HepG2 (cell line): ENCODE results near the gene PODN. TPM values are rescaled to one million over a fixed set of nuclear protein-coding genes. Genes with fewer than 3 reads are reported as not detected.

Source experiments
- FOXC1 ChIP-seq: sonication (generic); formaldehyde crosslinking; IDR thresholded peaks from 2 replicates; pipeline ENCODE4 v1.8.0; 2022; ENCODE audit warnings: mild to moderate bottlenecking, missing genetic modification reagents, borderline replicate concordance
- GTF2F1 ChIP-seq: fragments of 150-350 bp; IDR thresholded peaks from 2 replicates; pipeline ENCODE4 v1.6.1; 2014; ENCODE audit warnings: low read length
- HDAC1 ChIP-seq: sonication (generic); formaldehyde crosslinking; IDR thresholded peaks from 2 replicates; pipeline ENCODE4 v1.5.1; 2020; ENCODE audit warnings: mild to moderate bottlenecking, missing genetic modification reagents
- KLF11 ChIP-seq: IDR thresholded peaks from 2 replicates; pipeline ENCODE4 v1.6.1; 2016; ENCODE audit warnings: missing compliant biosample characterization
- KMT2A ChIP-seq: sonication (generic); formaldehyde crosslinking; IDR thresholded peaks from 2 replicates; pipeline ENCODE4 v1.4.0; 2020; ENCODE audit warnings: missing genetic modification reagents
- MAF1 ChIP-seq: sonication (generic); formaldehyde crosslinking; IDR thresholded peaks from 2 replicates; pipeline ENCODE4 v1.5.0; 2020; ENCODE audit warnings: missing genetic modification reagents, borderline replicate concordance
- MTA3 ChIP-seq: sonication (generic); formaldehyde crosslinking; IDR thresholded peaks from 2 replicates; pipeline ENCODE4 v1.4.0; 2020; ENCODE audit warnings: missing genetic modification reagents
- PCBP1 ChIP-seq: fragments of 200-400 bp; formaldehyde crosslinking; IDR thresholded peaks from 2 replicates; pipeline ENCODE4 v1.6.1; 2017; ENCODE audit warnings: mild to moderate bottlenecking, low read depth, low read length, borderline replicate concordance
- PCBP2 ChIP-seq: fragments of 200-400 bp; formaldehyde crosslinking; optimal IDR thresholded peaks from 2 replicates; pipeline ENCODE3; 2018; ENCODE audit warnings: low read length, low read depth; ENCODE audit not compliant: poor library complexity, severe bottlenecking
- RELA ChIP-seq: sonication (generic); formaldehyde crosslinking; IDR thresholded peaks from 2 replicates; pipeline ENCODE4 v1.4.0; 2020; ENCODE audit warnings: missing genetic modification reagents
- RFXANK ChIP-seq: IDR thresholded peaks from 2 replicates; pipeline ENCODE4 v1.6.1; 2016
- RXRB ChIP-seq: IDR thresholded peaks from 2 replicates; pipeline ENCODE4 v1.6.1; 2016; ENCODE audit warnings: borderline replicate concordance, missing genetic modification reagents, missing compliant biosample characterization
- ZC3H4 ChIP-seq: sonication (generic); formaldehyde crosslinking; IDR thresholded peaks from 2 replicates; pipeline ENCODE4 v1.4.0; 2020; ENCODE audit warnings: missing genetic modification reagents, borderline replicate concordance
- ZMYM2 ChIP-seq: sonication (generic); formaldehyde crosslinking; IDR thresholded peaks from 2 replicates; pipeline ENCODE4 v1.8.0; 2022; ENCODE audit warnings: mild to moderate bottlenecking, missing genetic modification reagents
- ZNF282 ChIP-seq: fragments of 450-650 bp; IDR thresholded peaks from 2 replicates; pipeline ENCODE4 v1.6.1; 2018; ENCODE audit not compliant: partially characterized antibody
- ZNF292 ChIP-seq: sonication (generic); formaldehyde crosslinking; IDR thresholded peaks from 2 replicates; pipeline ENCODE4 v1.8.1; 2022; ENCODE audit warnings: mild to moderate bottlenecking, low read depth, missing genetic modification reagents, borderline replicate concordance
- ZNF331 ChIP-seq: sonication (generic); formaldehyde crosslinking; IDR thresholded peaks from 2 replicates; pipeline ENCODE4 v1.4.0; 2020; ENCODE audit warnings: missing genetic modification reagents
- ZNF547 ChIP-seq: sonication (generic); formaldehyde crosslinking; IDR thresholded peaks from 2 replicates; pipeline ENCODE4 v1.5.1; 2020; ENCODE audit warnings: mild to moderate bottlenecking, missing genetic modification reagents
- ZNF570 ChIP-seq: sonication (generic); formaldehyde crosslinking; IDR thresholded peaks from 2 replicates; pipeline ENCODE4 v1.4.0; 2020; ENCODE audit warnings: mild to moderate bottlenecking, missing genetic modification reagents, borderline replicate concordance
- ZNF607 ChIP-seq: sonication (generic); formaldehyde crosslinking; IDR thresholded peaks from 2 replicates; pipeline ENCODE4 v1.5.1; 2020; ENCODE audit warnings: missing genetic modification reagents, mild to moderate bottlenecking, borderline replicate concordance
- ZNF781 ChIP-seq: sonication (generic); formaldehyde crosslinking; IDR thresholded peaks from 2 replicates; pipeline ENCODE4 v1.5.1; 2020; ENCODE audit warnings: borderline replicate concordance, mild to moderate bottlenecking, missing genetic modification reagents; ENCODE audit errors: not compliant biosample characterization
- polyA plus RNA-seq, 8 experiments: library from polyadenylated mRNA; depleted of rRNA in 3 of 8; stranded (reverse) in 7 of 8; unstranded in 1 of 8; fragments of >200 nt; fragmentation: Illumina TruSeq in 4 of 8; extraction: Trizol in 4 of 8; gene quantifications; 2 replicates each; pipeline versions ENCODE4 v1.2.1 to v1.2.3, GENCODE V29; 2011 to 2016; ENCODE audit warnings: low read depth in 4 of 8, missing spikeins in 1 of 8, mixed read lengths in 1 of 8; ENCODE audit not compliant: insufficient read depth in 1 of 8
- total RNA-seq, 5 experiments: library from RNA; depleted of rRNA; stranded (reverse); fragments of >200 nt; fragmentation: Illumina TruSeq; extraction: Trizol; gene quantifications; 2 replicates each; pipeline ENCODE4 v1.2.3, GENCODE V29; 2016; ENCODE audit warnings: low read depth in 1 of 5
- TF ChIP-seq, protein P1 (sequence below): sonication (generic); formaldehyde crosslinking; IDR thresholded peaks from 2 replicates; pipeline ENCODE4 v1.5.1; 2020; ENCODE audit warnings: missing genetic modification reagents, mild to moderate bottlenecking, borderline replicate concordance
- TF ChIP-seq, protein P2 (sequence below): sonication (generic); formaldehyde crosslinking; IDR thresholded peaks from 2 replicates; pipeline ENCODE4 v1.4.0; 2020; ENCODE audit warnings: missing genetic modification reagents
- TF ChIP-seq, protein P3 (sequence below): sonication (generic); formaldehyde crosslinking; IDR thresholded peaks from 2 replicates; pipeline ENCODE4 v1.4.0; 2020; ENCODE audit warnings: missing genetic modification reagents
- TF ChIP-seq, protein P4 (sequence below), 2 experiments: fragments of 450-650 bp in 1 of 2; sonication (generic) in 1 of 2; formaldehyde crosslinking; IDR thresholded peaks; 2 replicates each; pipeline versions ENCODE4 v1.5.0 to v1.8.0; 2020 to 2022; ENCODE audit warnings: mild to moderate bottlenecking in 1 of 2, missing genetic modification reagents in 1 of 2

The PODN gene
- total and polyA plus RNA-seq, 2 of the 13 experiments (the other 11 are each of a cell fraction or from before 2014, with no cell fraction given) = 0.13 TPM; not detected in 1

DNA sequence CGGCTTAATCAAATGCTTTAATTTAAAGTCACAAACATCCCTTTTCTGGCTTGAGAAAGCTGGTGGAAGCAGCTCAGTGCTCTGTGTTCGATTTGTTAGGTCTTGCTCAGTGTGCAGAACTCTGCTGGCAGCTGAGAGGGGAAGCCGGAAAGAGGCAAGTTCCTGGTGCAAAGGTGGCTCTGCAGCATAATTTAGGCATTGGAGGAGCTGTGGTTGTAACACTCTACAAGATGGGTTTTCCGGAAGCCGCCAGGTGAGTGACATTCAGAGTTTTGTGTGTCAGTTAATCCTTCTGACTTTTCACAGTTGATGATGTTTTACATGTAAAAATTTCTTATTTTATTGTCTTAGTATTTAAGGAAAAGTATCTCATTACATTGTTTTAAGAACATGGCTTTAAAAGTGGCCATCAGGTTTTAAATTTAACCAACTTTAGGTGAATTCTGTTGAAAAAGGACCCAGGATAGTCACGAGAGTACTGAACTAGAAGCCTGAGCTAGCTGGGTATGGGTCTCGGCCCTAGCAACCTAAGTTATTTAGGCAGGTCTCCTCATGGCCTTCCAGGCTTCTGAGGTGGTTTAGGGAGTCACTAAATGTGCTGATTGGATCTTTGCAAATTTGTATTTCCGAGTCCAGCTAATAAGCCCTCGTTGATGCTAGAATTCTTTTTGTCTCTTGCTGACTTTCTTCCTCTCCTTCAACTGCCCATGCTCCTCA, 47.1 kb upstream of the PODN start (continued):
- no peak for TF ChIP-seq FOXC1 (CRISPR knock-in tag)
- TF ChIP-seq ZNF547 (CRISPR knock-in tag) = no peak
- no peak for TF ChIP-seq PCBP2
- TF ChIP-seq, protein P1, sequence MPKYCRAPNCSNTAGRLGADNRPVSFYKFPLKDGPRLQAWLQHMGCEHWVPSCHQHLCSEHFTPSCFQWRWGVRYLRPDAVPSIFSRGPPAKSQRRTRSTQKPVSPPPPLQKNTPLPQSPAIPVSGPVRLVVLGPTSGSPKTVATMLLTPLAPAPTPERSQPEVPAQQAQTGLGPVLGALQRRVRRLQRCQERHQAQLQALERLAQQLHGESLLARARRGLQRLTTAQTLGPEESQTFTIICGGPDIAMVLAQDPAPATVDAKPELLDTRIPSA (CRISPR knock-in tag) = no peak
- TF ChIP-seq ZC3H4 = no peak
- TF ChIP-seq, protein P2, sequence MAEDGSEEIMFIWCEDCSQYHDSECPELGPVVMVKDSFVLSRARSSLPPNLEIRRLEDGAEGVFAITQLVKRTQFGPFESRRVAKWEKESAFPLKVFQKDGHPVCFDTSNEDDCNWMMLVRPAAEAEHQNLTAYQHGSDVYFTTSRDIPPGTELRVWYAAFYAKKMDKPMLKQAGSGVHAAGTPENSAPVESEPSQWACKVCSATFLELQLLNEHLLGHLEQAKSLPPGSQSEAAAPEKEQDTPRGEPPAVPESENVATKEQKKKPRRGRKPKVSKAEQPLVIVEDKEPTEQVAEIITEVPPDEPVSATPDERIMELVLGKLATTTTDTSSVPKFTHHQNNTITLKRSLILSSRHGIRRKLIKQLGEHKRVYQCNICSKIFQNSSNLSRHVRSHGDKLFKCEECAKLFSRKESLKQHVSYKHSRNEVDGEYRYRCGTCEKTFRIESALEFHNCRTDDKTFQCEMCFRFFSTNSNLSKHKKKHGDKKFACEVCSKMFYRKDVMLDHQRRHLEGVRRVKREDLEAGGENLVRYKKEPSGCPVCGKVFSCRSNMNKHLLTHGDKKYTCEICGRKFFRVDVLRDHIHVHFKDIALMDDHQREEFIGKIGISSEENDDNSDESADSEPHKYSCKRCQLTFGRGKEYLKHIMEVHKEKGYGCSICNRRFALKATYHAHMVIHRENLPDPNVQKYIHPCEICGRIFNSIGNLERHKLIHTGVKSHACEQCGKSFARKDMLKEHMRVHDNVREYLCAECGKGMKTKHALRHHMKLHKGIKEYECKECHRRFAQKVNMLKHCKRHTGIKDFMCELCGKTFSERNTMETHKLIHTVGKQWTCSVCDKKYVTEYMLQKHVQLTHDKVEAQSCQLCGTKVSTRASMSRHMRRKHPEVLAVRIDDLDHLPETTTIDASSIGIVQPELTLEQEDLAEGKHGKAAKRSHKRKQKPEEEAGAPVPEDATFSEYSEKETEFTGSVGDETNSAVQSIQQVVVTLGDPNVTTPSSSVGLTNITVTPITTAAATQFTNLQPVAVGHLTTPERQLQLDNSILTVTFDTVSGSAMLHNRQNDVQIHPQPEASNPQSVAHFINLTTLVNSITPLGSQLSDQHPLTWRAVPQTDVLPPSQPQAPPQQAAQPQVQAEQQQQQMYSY (CRISPR knock-in tag) = no peak
- peak; percentile 83; the same call in 1 of the 2 replicates for TF ChIP-seq KLF11
- TF ChIP-seq ZNF282 = no peak
- no peak for TF ChIP-seq ZNF607 (CRISPR knock-in tag)
- TF ChIP-seq, protein P3, sequence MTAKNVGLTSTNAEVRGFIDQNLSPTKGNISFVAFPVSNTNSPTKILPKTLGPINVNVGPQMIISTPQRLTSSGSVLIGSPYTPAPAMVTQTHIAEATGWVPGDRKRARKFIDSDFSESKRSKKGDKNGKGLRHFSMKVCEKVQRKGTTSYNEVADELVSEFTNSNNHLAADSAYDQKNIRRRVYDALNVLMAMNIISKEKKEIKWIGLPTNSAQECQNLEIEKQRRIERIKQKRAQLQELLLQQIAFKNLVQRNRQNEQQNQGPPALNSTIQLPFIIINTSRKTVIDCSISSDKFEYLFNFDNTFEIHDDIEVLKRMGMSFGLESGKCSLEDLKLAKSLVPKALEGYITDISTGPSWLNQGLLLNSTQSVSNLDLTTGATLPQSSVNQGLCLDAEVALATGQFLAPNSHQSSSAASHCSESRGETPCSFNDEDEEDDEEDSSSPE (CRISPR knock-in tag) = peak; percentile 55; the same call in 1 of the 2 replicates
- TF ChIP-seq KMT2A (CRISPR knock-in tag) = peak; percentile 74
- no peak for TF ChIP-seq MAF1 (CRISPR knock-in tag)
- TF ChIP-seq RFXANK = peak; percentile 80; the same call in 1 of the 2 replicates
- TF ChIP-seq, protein P4, sequence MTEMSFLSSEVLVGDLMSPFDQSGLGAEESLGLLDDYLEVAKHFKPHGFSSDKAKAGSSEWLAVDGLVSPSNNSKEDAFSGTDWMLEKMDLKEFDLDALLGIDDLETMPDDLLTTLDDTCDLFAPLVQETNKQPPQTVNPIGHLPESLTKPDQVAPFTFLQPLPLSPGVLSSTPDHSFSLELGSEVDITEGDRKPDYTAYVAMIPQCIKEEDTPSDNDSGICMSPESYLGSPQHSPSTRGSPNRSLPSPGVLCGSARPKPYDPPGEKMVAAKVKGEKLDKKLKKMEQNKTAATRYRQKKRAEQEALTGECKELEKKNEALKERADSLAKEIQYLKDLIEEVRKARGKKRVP (CRISPR knock-in tag; IDR thresholded peaks at IDR 0.05) = 0 out of 4 replicates have a peak, but pooled peaks of 1 of the 2 experiments have one; percentile 17
- no peak for TF ChIP-seq PCBP1
- no peak for TF ChIP-seq RELA
- no peak for TF ChIP-seq ZNF570
- TF ChIP-seq RXRB (CRISPR knock-in tag) = peak; percentile 79; the same call in 1 of the 2 replicates
- no peak for TF ChIP-seq ZNF781 (CRISPR knock-in tag)
- no peak for TF ChIP-seq ZMYM2 (CRISPR knock-in tag)
- TF ChIP-seq ZNF331 (CRISPR knock-in tag) = peak; percentile 75
- TF ChIP-seq GTF2F1 = no peak
- TF ChIP-seq ZNF292 = peak; percentile 80; the same call in 1 of the 2 replicates
- peak; percentile 87 for TF ChIP-seq HDAC1 (CRISPR knock-in tag)
- TF ChIP-seq MTA3 = no peak
